ENCODE data around the gene RFX7. TPM values are rescaled to one million over a fixed set of nuclear protein-coding genes. Genes with fewer than 3 reads are reported as not detected.
A peak's percentile ranks its signal among the peaks of the same experiment; 100 is the strongest.

Gene RFX7
- total RNA-seq, 8 experiments from 2014 or later: 6.8 to 23.7 (median 10.7) TPM

DNA sequence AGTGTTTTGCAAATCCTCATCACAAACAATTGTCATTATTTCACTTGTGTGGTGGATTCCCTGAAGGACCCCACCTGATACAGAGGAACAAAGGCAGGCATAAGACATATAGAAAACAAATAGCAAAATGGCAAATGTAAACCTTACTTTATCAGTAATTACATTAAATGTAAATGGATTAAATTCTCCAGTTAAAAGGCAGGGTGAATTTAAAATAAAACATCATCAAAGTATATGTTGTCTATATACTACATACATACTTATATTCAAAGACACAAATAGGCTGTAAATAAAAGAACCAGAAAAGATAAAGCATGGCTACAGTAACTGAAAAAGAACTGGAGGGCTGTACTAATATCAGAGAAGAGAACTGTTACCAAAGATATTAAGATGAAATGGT lies 117.3 kb downstream of the RFX7 start:
- Histone ChIP-seq H3K4me1 (replicated peaks in 1 of 2) (no peaks in the 10 kb centered on the region), H3K27ac (no peak overlapping the region), H3K4me3 (no peak overlapping the region)
- no peak for ATAC-seq (replicated peaks in 6 of 8)
- in situ Hi-C loops (cut with MboI; ENCODE audit: low pct_unique_long_range_greater_than_20kb in 2 of 9, low sequenced_read_pairs in 9 of 9, unreplicated experiment in 9 of 9): no loop called here

GRCh38 chr15:56124391-56124790 lies 119.3 kb downstream of the RFX7 start:
- ATAC-seq (replicated peaks in 6 of 8): no peak
- WGBS, 10 experiments: 94 to 100% (median 100%) methylated on average over 1 to 3 of the region's 4 CpGs
- Histone ChIP-seq H3K4me1 (replicated peaks in 1 of 2) (no peaks in the 10 kb centered on the region), H3K4me3 (no peak overlapping the region), H3K27ac (no peak overlapping the region)
- in situ Hi-C loops (cut with MboI; ENCODE audit: low pct_unique_long_range_greater_than_20kb in 2 of 9, low sequenced_read_pairs in 9 of 9, unreplicated experiment in 9 of 9): no loop called here

DNA sequence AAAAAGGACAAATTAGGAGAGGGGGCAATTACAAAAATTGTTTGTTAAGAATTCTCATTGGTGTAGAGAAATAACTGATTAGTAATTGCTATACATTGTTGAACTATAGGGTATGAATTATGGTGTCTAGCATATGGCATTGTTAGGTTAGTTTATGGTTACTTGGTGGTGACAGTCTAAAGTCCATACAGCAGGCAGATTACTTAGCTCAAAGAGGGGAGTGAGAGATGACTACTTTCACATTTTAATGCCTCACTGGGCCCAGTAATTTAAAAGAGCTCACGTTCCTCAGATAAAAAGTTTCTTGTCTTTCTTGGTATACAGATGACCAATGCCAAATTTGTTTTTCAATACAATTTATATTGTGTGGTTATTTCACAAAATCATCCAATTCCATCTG lies 137.8 kb downstream of the RFX7 start:
- ATAC-seq (replicated peaks in 6 of 8): no peak
- no peaks in the 10 kb centered on the region for H3K4me1 ChIP-seq (replicated peaks in 1 of 2)
- no peak overlapping the region for H3K4me3 ChIP-seq
- H3K27ac ChIP-seq: no peak overlapping the region
- in situ Hi-C loops (cut with MboI; ENCODE audit: low pct_unique_long_range_greater_than_20kb in 2 of 9, low sequenced_read_pairs in 9 of 9, unreplicated experiment in 9 of 9): no loop called here
- 64 to 100% (median 81%) methylated on average over 1 of the region's 1 CpG; no CpG with 5 or more reads in 2 of the 10 experiments for WGBS, 10 experiments

GRCh38 chr15:56102441-56102840 lies 141.2 kb downstream of the RFX7 start:
- H3K4me3 ChIP-seq: no peak overlapping the region
- ATAC-seq (replicated peaks in 6 of 8): no peak
- no peak overlapping the region for H3K27ac ChIP-seq
- in situ Hi-C loops (cut with MboI; ENCODE audit: low pct_unique_long_range_greater_than_20kb in 2 of 9, low sequenced_read_pairs in 9 of 9, unreplicated experiment in 9 of 9): no loop called here
- 28 to 100% (median 92%) methylated on average over 1 to 3 of the region's 3 CpGs; no CpG with 5 or more reads in 1 of the 10 experiments for WGBS, 10 experiments
- no peaks in the 10 kb centered on the region for H3K4me1 ChIP-seq (replicated peaks in 1 of 2)

- Histone ChIP-seq H3K4me1 (replicated peaks in 1 of 2) (no peaks in the 10 kb centered on the region), H3K27ac (no peak overlapping the region), H3K4me3 (no peak overlapping the region)
- 52 to 100% (median 100%) methylated on average over 1 to 2 of the region's 2 CpGs for WGBS, 10 experiments
- ATAC-seq (replicated peaks in 6 of 8): no peak
- in situ Hi-C loops (cut with MboI; ENCODE audit: low pct_unique_long_range_greater_than_20kb in 2 of 9, low sequenced_read_pairs in 9 of 9, unreplicated experiment in 9 of 9): no loop called here
Observed at GRCh38 chr15:56099311-56099710, 144.4 kb downstream of the RFX7 start.

DNA sequence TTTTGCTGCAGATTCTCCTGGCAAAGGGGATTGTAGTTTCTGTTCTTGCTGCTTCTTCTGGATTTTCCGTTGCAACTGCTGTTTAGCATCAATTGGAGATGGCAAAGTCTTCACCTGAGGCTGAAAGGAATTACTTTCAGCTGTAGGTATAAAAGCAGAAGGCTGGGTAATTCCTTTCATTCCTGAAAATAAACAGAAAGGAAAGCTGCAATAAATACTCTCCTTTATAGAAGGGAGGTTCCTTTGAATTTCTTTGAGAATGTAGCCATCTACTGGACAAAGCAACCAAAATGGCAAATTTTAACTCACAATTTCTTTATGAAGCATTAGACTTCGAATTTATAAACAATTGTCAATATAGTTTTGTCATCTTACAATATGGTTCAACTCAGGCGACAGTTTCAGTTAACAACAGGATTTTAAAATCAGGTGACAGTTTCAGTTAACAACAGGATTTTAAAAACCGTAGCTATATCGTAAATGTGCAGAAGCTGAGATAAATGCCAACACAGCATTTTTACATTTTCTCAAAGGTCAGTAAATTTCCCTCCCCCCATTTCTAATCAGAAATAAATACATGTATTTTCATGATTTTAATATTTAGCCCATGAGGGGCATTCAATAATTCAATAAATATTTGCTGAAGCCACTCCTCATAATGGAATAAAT lies 145.3 kb downstream of the RFX7 start:
- Histone ChIP-seq H3K4me1 (replicated peaks in 1 of 2) (no peaks in the 10 kb centered on the region), H3K4me3 (no peak overlapping the region), H3K27ac (no peak overlapping the region)
- no peak for ATAC-seq (replicated peaks in 6 of 8)
- in situ Hi-C loops (cut with MboI; ENCODE audit: low pct_unique_long_range_greater_than_20kb in 2 of 9, low sequenced_read_pairs in 9 of 9, unreplicated experiment in 9 of 9): no loop called here
- WGBS, 10 experiments: 54 to 100% (median 92%) methylated on average over 2 to 5 of the region's 5 CpGs; no CpG with 5 or more reads in 1 of the 10 experiments

DNA sequence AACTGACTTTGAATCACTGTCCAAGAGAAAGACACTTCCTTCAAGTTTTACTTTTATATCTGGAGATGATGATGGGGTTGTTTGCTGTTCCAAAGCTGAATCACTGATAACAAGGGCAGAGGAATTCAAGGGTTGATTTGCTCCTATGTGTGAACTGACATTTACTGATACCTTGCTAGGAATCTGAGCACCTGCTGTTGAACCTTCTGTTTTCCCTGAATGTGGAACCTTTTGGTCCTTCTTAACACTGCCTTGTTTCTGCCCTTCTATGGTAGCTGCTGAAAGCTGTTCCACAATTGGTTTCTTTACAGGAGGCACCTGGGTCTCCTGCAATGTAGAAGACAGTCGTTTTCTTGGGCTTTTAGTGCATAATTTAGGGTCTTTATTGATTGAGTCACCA lies 148.3 kb downstream of the RFX7 start:
- Histone ChIP-seq H3K4me3 (no peak overlapping the region), H3K27ac (no peak overlapping the region), H3K4me1 (replicated peaks in 1 of 2) (no peaks in the 10 kb centered on the region)
- WGBS, 10 experiments: 56 to 80% (median 67%) methylated on average over 1 of the region's 1 CpG; no CpG with 5 or more reads in 5 of the 10 experiments
- ATAC-seq (replicated peaks in 6 of 8): no peak
- in situ Hi-C loops (cut with MboI; ENCODE audit: low pct_unique_long_range_greater_than_20kb in 2 of 9, low sequenced_read_pairs in 9 of 9, unreplicated experiment in 9 of 9): no loop called here

- Histone ChIP-seq H3K27ac (no peak overlapping the region), H3K4me1 (replicated peaks in 1 of 2) (no peaks in the 10 kb centered on the region), H3K4me3 (no peak overlapping the region)
- 69 to 100% (median 93%) methylated on average over 1 to 4 of the region's 5 CpGs; no CpG with 5 or more reads in 3 of the 10 experiments for WGBS, 10 experiments
- in situ Hi-C loops (cut with MboI; ENCODE audit: low pct_unique_long_range_greater_than_20kb in 2 of 9, low sequenced_read_pairs in 9 of 9, unreplicated experiment in 9 of 9): no loop called here
- no peak for ATAC-seq (replicated peaks in 6 of 8)
Observed at GRCh38 chr15:56094171-56094570, 149.5 kb downstream of the RFX7 start.

DNA sequence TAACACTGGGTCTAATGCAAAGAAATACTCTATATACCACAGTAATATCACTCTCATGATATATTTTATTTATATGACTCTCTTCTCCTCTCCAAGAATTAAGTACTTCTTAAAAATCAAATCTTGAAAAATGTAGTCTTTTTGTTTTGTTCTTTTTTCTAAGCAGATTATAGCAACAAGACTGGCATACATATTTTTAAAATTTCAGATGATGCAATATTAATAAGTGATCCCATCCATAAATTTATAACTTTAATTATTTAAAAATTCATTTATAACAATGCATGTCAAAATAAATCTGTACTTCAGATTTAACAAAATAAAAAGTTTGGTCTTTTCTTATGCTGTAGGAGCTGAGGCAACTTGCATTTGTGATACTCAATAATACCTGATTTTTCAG lies 155.3 kb downstream of the RFX7 start:
- H3K27ac ChIP-seq: no peak overlapping the region
- H3K4me3 ChIP-seq: no peak overlapping the region
- H3K4me1 ChIP-seq (replicated peaks in 1 of 2): no peaks in the 10 kb centered on the region
- ATAC-seq (replicated peaks in 6 of 8): no peak
- in situ Hi-C loops (cut with MboI; ENCODE audit: low pct_unique_long_range_greater_than_20kb in 2 of 9, low sequenced_read_pairs in 9 of 9, unreplicated experiment in 9 of 9): no loop called here

DNA sequence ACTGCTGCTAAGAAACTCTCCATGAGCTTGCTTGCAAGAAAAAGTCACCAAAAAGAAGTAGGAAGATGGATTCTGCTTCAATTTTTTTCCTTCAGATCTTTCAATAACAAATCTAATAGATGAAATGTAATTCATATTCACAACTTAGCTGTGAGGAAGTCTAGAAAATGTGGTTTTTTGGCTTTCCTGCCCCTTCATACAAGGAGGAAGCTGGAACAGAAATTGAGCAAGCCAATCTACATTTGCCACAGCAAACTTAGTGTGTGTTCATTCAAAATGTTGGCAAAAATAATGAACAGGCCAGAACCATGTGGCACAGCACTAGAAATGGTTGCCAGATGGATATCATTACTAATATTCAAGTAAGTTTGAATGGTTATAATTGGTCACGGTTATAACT lies 157.1 kb downstream of the RFX7 start:
- no peak overlapping the region for H3K27ac ChIP-seq
- no peaks in the 10 kb centered on the region for H3K4me1 ChIP-seq (replicated peaks in 1 of 2)
- H3K4me3 ChIP-seq: no peak overlapping the region
- 71 to 100% (median 94%) methylated on average over 1 of the region's 1 CpG; no CpG with 5 or more reads in 6 of the 10 experiments for WGBS, 10 experiments
- no peak for ATAC-seq (replicated peaks in 6 of 8)
- in situ Hi-C loops (cut with MboI; ENCODE audit: low pct_unique_long_range_greater_than_20kb in 2 of 9, low sequenced_read_pairs in 9 of 9, unreplicated experiment in 9 of 9): no loop called here

DNA sequence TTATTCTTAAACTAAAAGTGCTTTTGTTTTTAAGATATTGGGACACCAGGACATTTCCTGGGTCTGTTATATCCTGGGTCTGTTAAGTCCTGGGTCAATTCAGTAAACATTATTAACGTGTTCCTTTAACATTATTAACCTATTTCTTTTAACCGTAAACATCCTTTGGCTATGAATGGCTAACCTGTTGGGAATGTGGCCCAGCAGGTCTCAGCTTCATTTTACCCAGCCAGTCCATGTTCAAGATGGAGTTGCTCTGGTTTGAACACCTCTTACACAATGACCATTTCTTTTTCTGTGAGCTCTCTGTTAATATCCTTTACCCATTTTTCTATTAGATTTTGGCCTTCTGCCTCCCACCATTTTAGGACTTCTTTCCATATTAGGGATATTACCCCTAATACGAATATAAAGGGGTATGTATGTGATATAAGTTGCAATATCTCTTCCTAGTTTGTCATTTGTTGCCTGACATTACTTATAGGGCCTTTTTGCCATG lies 161.4 kb downstream of the RFX7 start:
- H3K4me3 ChIP-seq: no peak overlapping the region
- no peak overlapping the region for H3K27ac ChIP-seq
- WGBS, 10 experiments: 47 to 88% (median 57%) methylated on average over 1 to 3 of the region's 3 CpGs; no CpG with 5 or more reads in 1 of the 10 experiments
- in situ Hi-C loops (cut with MboI; ENCODE audit: low pct_unique_long_range_greater_than_20kb in 2 of 9, low sequenced_read_pairs in 9 of 9, unreplicated experiment in 9 of 9): no loop called here
- no peaks in the 10 kb centered on the region for H3K4me1 ChIP-seq (replicated peaks in 1 of 2)
- no peak for ATAC-seq (replicated peaks in 6 of 8)

DNA sequence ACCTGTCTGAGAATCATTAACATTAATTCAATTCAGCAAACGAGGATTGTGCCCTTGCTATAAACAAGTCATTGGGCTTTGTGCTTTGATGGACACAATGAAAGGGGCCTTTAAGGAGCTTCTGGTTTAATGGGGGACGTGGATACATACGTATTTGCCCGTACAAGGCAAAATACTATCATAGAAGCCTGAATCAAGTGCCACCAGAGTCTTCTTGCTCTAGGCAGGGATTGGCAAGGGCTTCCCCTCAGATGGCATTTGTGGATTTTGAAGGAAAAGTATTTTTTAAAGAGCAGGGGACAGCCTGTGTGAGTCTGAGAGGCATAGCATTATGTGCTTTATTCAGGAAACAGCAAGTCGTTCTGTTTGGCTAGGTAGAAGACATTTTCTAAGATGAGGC lies 166.6 kb downstream of the RFX7 start:
- H3K4me1 ChIP-seq (replicated peaks in 1 of 2): no peaks in the 10 kb centered on the region
- no peak overlapping the region for H3K27ac ChIP-seq
- WGBS, 10 experiments: 0 to 55% (median 47%) methylated on average over 1 to 5 of the region's 5 CpGs; no CpG with 5 or more reads in 1 of the 10 experiments
- ATAC-seq (replicated peaks in 6 of 8): peak in 1 of 8 experiments; percentile 32
- H3K4me3 ChIP-seq: no peak overlapping the region
- in situ Hi-C loops (cut with MboI; ENCODE audit: low pct_unique_long_range_greater_than_20kb in 2 of 9, low sequenced_read_pairs in 9 of 9, unreplicated experiment in 9 of 9): no loop called here

- ATAC-seq (replicated peaks in 6 of 8): peak in 2 of 8 experiments; percentile 69 to 92
- Histone ChIP-seq H3K4me3 (no peak overlapping the region), H3K27ac (no peak overlapping the region), H3K4me1 (replicated peaks in 1 of 2) (no peaks in the 10 kb centered on the region)
- in situ Hi-C loops (cut with MboI; ENCODE audit: low pct_unique_long_range_greater_than_20kb in 2 of 9, low sequenced_read_pairs in 9 of 9, unreplicated experiment in 9 of 9): no loop called here
- 0 to 100% (median 25%) methylated on average over 1 to 2 of the region's 2 CpGs; no CpG with 5 or more reads in 3 of the 10 experiments for WGBS, 10 experiments
Observed at GRCh38 chr15:56076640-56077039, 167.0 kb downstream of the RFX7 start.

All from motor neuron (in vitro differentiated cells).